Gastroesophageal sphincter (tissue), 4 donors: ENCODE results near the gene IZUMO4. TPM values are rescaled to one million over a fixed set of nuclear protein-coding genes. Genes with fewer than 3 reads are reported as not detected.

Experiments
- ATAC-seq: fragments of 150-250 bp; one replicate; pipeline ENCODE4 v1.9.1; 2016; ENCODE audit warnings: mild to moderate bottlenecking, moderate library complexity
- H3K27ac ChIP-seq, 4 donors: fragments of 200-600 bp; sonication (generic) in 3 of 4; 1 replicate in 3 of 4; 2 replicates in 1 of 4; pipeline ENCODE4 v1.5.1; 2016 to 2019
- H3K27me3 ChIP-seq: fragments of 200-600 bp; sonication (generic); one replicate; pipeline ENCODE4 v1.5.1; 2019
- H3K36me3 ChIP-seq, 2 donors: fragments of 200-600 bp; sonication (generic); one replicate each; pipeline ENCODE4 v1.5.1; 2019; ENCODE audit warnings: control low read depth in 1 of 2
- H3K4me1 ChIP-seq, 3 donors: fragments of 200-600 bp; sonication (generic); 1 replicate in 2 of 3; 2 replicates in 1 of 3; pipeline ENCODE4 v1.5.1; 2016 to 2019; ENCODE audit warnings: control low read depth in 2 of 3
- H3K4me3 ChIP-seq, 2 donors: fragments of 200-600 bp; sonication (generic); one replicate each; pipeline ENCODE4 v1.5.1; 2019; ENCODE audit warnings: mild to moderate bottlenecking in 1 of 2, moderate library complexity in 1 of 2
- H3K9me3 ChIP-seq, 3 donors: fragments of 200-600 bp; sonication (generic); one replicate each; pipeline ENCODE4 v1.5.1; 2017 to 2019; ENCODE audit warnings: control low read depth in 2 of 3
- CTCF ChIP-seq, 4 experiments: fragments of 200-600 bp in 2 of 4; fragments of 450-650 bp in 2 of 4; sonication (generic) in 1 of 4; IDR thresholded peaks; one replicate each; pipeline ENCODE4 v1.5.1; 2017 to 2019; ENCODE audit warnings: antibody characterized with exemption in 4 of 4, mild to moderate bottlenecking in 2 of 4, moderate library complexity in 2 of 4
- EP300 ChIP-seq: sonication (generic); formaldehyde crosslinking; IDR thresholded peaks from one replicate; pipeline ENCODE4 v1.6.1; 2017; ENCODE audit warnings: antibody characterized with exemption, mild to moderate bottlenecking
- POLR2A ChIP-seq, 2 donors: fragments of 450-650 bp; IDR thresholded peaks; one replicate each; pipeline ENCODE4 v1.6.1; 2017; ENCODE audit warnings: antibody characterized with exemption in 2 of 2, mild to moderate bottlenecking in 2 of 2, moderate library complexity in 1 of 2
- POLR2AphosphoS5 ChIP-seq: sonication (generic); formaldehyde crosslinking; IDR thresholded peaks from one replicate; pipeline ENCODE4 v1.6.1; 2017; ENCODE audit warnings: antibody characterized with exemption
- WGBS, 2 donors: methylation state at CpG; one replicate each; pipeline ENCODE4 v1.1.5; 2018; ENCODE audit warnings: low coverage in 1 of 2; 5-methylcytosine and 5-hydroxymethylcytosine counted together
- total RNA-seq, 4 donors: library from RNA; depleted of rRNA; stranded (reverse); fragments of >200 nt; gene quantifications; one replicate each; pipeline ENCODE4 v1.1.0, GENCODE V29; 2016

The IZUMO4 gene
- total RNA-seq, 4 donors from 2014 or later: 2.4 to 17.3 (median 4.3) TPM

GRCh38 chr19:2108251-2109016 is 11.7 kb downstream of the IZUMO4 start:
- 87 to 92% methylated on average over 4 to 12 of the region's 23 CpGs for WGBS, 2 donors
- ATAC-seq: no peak
- H3K9me3 ChIP-seq: peaks cover 0 to 10% (median 0%) of the 10 kb centered on the region in 3 donors
- no peaks in the 10 kb centered on the region for H3K27me3 ChIP-seq
- no peak for TF ChIP-seq POLR2AphosphoS5
- TF ChIP-seq POLR2A (IDR thresholded peaks at IDR 0.05): no peak
- TF ChIP-seq CTCF (IDR thresholded peaks at IDR 0.05): no peak
- no peak for TF ChIP-seq EP300
- no peak overlapping the region for H3K27ac ChIP-seq
- peaks cover 0 to 90% of the 10 kb centered on the region in 2 donors for H3K36me3 ChIP-seq
- H3K4me1 ChIP-seq: no peaks in the 10 kb centered on the region
- no peak overlapping the region for H3K4me3 ChIP-seq

- no peak overlapping the region for H3K27ac ChIP-seq
- no peaks in the 10 kb centered on the region for H3K27me3 ChIP-seq
- H3K36me3 ChIP-seq: peaks cover 0 to 96% of the 10 kb centered on the region in 2 donors
- no peak overlapping the region for H3K4me3 ChIP-seq
- no peak for ATAC-seq
- H3K4me1 ChIP-seq: no peaks in the 10 kb centered on the region
- peaks cover 0 to 10% (median 0%) of the 10 kb centered on the region in 3 donors for H3K9me3 ChIP-seq
- 76 to 80% methylated on average over 6 to 13 of the region's 31 CpGs for WGBS, 2 donors
- TF ChIP-seq POLR2AphosphoS5 (no peak), EP300 (no peak), POLR2A (IDR thresholded peaks at IDR 0.05) (no peak), CTCF (IDR thresholded peaks at IDR 0.05) (no peak)
Observed at GRCh38 chr19:2109046-2109864, 12.5 kb downstream of the IZUMO4 start.

- no peaks in the 10 kb centered on the region for H3K27me3 ChIP-seq
- no peaks in the 10 kb centered on the region for H3K4me1 ChIP-seq
- H3K9me3 ChIP-seq: peaks cover 0 to 2% (median 0%) of the 10 kb centered on the region in 3 donors
- no CpG with 5 or more reads among the region's 13 CpGs for WGBS, 2 donors
- H3K27ac ChIP-seq: no peak overlapping the region
- no peak overlapping the region for H3K4me3 ChIP-seq
- no peak for ATAC-seq
- TF ChIP-seq EP300 (no peak), CTCF (IDR thresholded peaks at IDR 0.05) (no peak), POLR2A (IDR thresholded peaks at IDR 0.05) (no peak), POLR2AphosphoS5 (no peak)
- peaks cover 0 to 100% of the 10 kb centered on the region in 2 donors for H3K36me3 ChIP-seq
Observed at GRCh38 chr19:2110822-2111221, 14.1 kb downstream of the IZUMO4 start.

GRCh38 chr19:2111425-2111824 is 14.7 kb downstream of the IZUMO4 start:
- Histone ChIP-seq H3K4me3 (no peak overlapping the region), H3K27me3 (no peaks in the 10 kb centered on the region), H3K36me3 (peaks cover 0 to 100% of the 10 kb centered on the region in 2 donors), H3K4me1 (no peaks in the 10 kb centered on the region), H3K27ac (no peak overlapping the region), H3K9me3 (no peaks in the 10 kb centered on the region)
- 75 to 100% methylated on average over 4 to 11 of the region's 22 CpGs for WGBS, 2 donors
- TF ChIP-seq POLR2A (IDR thresholded peaks at IDR 0.05) (no peak), POLR2AphosphoS5 (no peak), EP300 (no peak), CTCF (IDR thresholded peaks at IDR 0.05) (no peak)
- ATAC-seq: no peak
